ENCODE measurements around the gene ZNF423.

ZNF423 gene

GRCh38 chr16:49532873-49533272 is 323.0 kb downstream of the ZNF423 start:
- no peak for DNase-seq (ENCODE audit: low read depth, low spot score)

DNA sequence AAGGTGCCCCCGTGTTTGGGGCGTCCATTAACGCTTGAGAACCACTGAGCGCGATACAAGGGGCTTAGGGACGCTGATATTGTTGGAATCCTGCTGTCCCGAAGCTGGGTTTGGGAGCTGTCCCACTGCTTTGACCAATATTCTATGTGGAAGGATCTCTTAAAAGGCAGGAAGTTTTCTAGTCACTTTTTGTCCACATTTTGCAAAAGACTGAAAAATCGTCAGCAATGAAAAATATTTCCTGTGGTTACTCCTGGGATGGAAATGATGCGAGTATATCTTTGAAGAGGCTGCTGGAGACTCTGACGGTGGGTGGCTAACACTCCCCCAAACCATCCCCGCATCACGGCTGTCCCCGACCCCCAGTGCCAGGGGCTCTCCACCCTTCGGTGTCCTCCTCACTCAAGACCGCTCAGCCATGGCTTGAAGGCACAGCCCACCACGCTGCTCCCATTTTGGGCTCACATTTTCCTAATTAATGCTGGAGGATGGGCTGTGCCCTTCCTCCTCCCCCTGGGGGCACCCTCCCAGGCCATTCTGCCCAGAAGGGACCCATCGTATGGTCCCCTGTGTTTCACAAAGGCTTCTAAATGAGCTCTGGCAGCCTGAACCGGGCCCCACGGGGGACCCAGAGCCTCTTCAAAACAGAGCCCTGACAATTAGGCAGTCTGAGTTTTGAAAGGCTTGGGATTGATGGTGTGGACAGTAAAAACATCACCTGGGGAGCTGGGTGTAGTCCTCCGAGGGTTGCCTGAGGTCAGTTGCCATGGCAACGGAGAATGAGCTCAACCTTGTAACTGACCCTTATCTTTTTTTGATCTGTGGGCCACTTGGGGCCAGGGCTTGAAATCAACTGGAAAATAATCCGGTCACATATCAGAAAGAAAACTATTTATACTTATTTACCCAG is 323.7 kb downstream of the ZNF423 start:
- no peak for DNase-seq (ENCODE audit: low read depth, low spot score)

DNA sequence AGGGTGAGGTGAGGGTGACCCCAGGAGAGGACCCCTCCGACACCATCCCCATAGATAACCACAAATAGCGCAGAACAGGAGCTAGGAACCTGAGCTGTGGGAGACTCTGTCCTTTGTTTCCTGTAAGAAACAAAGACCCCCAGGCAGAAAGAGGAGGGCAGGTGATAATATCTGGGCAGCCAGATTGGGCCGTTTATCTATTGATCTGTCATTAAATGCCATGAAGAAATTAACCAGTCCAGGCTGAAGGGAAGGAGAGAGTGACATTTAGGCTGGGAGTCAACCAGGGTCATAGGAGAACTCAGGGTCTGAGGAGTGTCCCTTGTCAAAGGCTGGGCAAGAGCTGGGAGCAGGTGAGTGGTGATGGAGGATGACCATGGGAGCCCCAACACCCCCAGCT is 324.5 kb downstream of the ZNF423 start:
- DNase-seq (ENCODE audit: low read depth, low spot score), result no peak

DNA sequence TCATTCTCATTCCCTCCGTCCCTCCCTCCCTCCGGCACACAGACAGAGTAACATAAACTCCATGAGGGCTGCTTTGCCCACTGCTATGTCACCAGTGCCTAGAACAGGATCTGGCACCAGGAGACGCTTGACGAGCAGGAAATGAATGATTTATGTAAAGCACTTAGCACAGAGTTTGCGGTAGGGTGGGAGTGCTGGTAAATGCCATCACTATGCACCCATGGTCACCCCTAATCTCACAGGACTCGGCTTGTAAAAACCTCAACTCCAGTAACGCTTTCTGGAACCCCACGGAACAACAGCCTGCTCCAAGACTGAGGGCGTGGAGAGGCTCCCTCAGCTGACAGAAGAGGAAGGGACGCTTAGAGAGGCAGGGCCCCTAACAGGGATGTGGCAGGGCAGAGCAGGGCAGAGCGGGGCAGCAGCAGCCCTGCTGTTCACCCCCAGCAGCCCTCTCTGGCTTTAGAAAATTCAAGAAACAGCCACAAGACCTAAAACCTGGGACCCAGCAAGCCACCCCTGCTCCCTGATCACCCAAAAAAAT is 325.4 kb downstream of the ZNF423 start:
- no peak for DNase-seq (ENCODE audit: low read depth, low spot score)

DNA sequence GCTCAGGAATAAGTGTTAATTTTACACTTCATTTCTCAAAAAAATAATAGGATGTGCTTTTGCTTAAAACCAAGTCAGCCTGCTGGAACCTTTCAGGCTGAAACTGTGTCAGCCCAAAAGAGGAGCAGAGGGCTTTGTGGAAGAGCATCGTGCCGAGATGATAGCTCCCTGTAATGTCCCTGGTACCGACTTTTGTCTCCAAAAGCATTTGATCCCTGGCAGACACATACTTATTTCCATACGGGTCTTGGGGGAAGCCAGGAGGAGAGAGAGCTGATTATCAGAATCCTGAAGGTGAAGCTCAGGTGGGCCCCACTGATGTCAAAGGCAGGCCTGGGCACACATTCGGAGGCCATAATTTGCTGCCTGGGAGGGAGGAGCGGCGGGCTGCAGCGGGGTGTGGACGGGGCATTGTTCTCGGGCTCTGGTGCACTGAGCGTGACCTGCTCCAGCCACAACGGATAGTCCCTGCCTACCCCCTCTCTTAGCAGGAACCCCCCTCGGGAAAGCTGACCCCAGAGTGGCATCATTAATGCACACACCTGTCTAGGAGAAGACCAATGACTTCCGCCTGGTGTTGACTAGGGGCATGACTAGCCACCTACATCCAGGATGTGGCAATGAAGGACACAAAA is 326.4 kb downstream of the ZNF423 start:
- no peak for DNase-seq (ENCODE audit: low read depth, low spot score)

GRCh38 chr16:49528866-49529288 is 327.0 kb downstream of the ZNF423 start:
- DNase-seq (ENCODE audit: low read depth, low spot score), result no peak

DNA sequence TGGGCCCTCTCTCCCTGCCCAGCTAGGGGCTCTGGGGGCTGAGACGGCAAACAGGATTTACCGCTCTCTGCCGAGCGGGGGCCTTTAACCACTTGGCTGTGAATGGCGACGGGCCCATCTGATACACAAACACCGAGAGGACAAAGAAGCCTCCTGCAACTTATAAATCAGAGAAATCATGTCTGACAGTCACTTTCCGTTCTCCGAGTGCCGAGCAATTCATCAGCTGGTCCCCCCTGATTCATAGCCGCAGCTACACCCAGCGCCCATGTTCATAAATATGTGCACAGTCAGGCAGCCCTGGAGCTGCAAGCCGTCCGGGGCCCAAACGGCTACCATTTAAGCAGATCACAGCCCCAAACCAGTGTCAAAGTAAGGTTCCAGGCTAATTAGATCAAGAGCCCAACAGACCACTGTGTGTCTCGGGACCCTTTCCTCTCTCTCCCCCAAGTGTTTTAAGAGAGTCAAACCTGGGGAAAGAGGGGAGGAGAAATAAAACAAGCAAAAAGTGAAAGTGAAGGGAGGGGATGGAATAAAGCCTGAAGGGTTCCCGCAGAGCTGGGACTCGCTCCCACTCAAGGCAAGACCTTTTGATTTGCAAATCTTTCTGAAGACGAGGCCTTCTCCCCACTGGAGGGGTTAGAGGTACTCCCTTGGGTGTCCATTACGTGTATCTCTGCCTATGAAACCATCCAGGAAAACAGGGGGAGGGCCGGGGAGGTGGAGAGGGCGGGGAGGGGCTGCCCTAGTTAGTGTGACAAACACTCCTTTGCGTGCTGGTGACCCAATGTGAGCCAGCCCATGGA is 327.6 kb downstream of the ZNF423 start:
- no peak for DNase-seq (ENCODE audit: low read depth, low spot score)

- DNase-seq (ENCODE audit: low read depth, low spot score), result no peak
Observed at GRCh38 chr16:49527611-49528010, 328.3 kb downstream of the ZNF423 start.

DNA sequence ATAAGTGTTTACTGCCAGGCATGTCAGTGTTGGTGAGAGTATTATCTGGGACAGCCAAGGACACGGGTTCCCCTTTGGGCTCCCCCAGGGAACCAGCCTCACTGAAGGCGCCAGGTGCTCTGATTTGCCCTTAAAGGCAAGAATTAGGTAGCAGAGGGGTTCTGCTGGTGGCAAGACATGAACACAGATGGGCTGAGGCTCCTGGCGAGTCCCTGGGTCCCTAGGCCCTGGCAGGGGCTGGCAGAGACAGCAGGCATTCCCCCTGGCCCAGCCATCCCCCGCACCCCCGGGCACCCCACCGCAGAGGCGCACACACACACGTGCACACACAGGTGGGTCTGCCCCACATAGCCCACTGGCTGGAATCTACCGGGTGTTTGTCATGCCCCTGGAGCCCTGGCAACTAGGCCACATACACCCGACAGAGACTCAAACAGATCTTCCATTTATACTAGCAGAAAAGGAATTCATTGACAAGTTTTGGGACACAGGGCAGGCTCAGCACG is 329.0 kb downstream of the ZNF423 start:
- no peak for DNase-seq (ENCODE audit: low read depth, low spot score)

- DNase-seq (ENCODE audit: low read depth, low spot score), result no peak
Observed at GRCh38 chr16:49524947-49525315, 331.0 kb downstream of the ZNF423 start.

DNA sequence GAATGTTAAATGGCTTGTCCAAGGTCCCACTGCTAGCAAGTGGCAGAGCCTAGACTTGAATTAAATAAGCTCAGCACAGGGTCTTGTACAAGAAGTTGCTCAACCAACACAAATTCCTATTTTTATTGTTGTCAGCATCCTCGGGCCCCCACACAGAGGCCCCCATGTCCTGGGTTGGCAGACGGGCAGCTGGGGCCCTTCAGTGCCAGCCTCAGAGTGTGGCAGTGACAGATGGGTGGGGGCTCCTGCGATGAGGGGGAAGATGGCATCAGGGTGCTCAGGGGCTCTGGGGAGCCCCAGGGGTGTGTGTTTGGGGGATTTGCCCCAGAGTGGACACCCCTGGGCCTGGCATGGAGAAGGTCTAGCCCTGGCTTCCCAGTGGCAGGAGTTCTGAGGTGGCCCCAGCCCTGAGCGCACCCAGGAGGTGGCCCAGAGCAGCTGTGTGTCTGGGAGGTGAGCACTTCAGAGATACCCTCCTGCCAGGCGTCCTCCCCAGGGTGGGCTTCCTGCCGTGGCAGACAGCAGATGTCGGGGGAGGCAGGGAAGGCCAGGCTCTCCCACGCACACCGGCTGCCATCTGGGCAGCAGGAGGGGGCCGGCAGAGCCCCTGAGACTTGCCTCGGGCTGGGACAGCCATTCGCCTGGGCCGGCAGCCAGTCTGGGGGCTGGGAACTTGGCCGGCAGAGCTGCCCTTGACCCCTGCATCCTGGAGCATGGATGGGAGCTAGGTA is 331.5 kb downstream of the ZNF423 start:
- no peak for DNase-seq (ENCODE audit: low read depth, low spot score)

DNA sequence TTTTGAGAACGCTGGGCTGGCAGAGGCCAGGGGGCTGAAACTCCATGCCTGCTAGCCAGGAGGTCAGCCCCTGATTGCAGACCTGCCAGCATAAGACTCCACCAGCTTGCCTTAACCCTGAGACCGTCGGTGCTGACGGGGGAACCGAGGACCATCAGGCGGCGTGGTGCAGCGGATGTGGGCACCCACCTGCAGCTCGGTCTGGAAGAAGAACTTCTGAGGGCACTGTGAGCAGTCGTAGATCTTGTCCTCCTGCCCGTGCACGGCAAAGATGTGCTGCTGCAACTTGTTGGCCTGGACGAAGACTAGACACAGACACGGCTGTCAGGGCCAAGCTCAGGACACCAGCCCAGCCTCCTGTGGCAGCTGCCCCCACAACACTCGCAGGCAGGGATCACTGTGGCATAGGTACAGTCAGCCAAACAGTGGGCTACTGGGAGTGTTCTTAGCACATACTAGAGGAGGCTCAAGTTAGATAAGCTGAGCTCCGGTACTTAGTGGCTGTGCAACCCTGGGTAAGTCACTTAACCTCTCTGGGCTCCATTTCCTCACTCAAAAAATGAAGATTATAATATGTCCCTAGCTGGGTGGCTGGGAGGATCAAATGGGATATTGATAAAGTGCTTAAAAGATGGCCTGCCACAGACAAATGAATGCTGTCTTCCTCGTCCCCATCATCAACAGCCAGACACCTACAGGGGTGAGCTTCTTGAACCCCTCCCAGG is 332.3 kb downstream of the ZNF423 start:
- no peak for DNase-seq (ENCODE audit: low read depth, low spot score)

DNA sequence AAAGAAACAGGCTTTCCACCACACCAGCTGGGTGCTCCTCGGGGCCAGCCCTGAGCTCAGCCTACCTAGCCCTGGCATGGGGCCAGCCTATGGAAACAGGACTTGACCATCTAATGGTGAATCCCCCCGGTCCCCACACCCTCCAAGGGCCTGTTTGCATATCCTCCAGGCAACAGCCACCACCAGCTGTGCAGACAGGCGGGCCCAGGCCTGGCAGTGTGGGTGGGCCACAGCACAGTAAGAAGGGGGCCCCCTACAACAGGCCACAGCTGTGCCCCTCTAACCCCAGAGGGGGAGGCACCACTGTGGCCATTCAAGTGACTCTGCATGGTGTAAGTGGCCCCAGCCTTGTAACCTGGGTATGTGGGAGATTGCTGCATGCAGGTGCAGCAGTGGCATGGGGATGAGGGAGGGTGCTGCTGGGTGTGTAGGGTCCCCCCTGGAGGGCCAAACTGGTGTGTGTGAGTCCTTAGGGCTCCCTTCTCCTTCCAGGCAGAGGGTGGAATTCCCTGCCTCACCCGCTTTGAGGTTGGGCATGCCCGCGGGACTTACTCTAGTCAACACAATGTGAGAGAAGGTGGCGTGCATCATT is 334.1 kb downstream of the ZNF423 start:
- DNase-seq (ENCODE audit: low read depth, low spot score), result no peak

- DNase-seq (ENCODE audit: low read depth, low spot score), result no peak
Observed at GRCh38 chr16:49520492-49521038, 335.3 kb downstream of the ZNF423 start.

DNA sequence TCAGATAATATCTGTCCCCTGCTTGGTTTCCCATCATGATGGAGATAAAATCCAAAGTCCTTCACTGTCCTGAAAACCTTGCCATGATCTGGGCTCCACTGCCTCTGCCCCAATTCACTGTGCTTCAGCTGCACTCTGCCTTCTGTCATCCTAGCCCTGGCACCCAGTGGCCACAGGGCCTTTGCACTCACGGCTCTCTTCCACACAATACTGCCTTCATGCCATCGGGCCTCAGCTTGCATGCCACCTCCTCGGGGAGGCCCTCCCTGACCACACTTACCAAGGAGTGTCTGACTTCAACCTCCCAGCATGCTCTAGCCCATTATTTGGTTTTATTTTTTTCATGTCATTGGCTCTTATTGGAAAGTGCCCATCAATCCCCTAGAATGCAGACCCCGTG is 336.2 kb downstream of the ZNF423 start:
- no peak for DNase-seq (ENCODE audit: low read depth, low spot score)

DNA sequence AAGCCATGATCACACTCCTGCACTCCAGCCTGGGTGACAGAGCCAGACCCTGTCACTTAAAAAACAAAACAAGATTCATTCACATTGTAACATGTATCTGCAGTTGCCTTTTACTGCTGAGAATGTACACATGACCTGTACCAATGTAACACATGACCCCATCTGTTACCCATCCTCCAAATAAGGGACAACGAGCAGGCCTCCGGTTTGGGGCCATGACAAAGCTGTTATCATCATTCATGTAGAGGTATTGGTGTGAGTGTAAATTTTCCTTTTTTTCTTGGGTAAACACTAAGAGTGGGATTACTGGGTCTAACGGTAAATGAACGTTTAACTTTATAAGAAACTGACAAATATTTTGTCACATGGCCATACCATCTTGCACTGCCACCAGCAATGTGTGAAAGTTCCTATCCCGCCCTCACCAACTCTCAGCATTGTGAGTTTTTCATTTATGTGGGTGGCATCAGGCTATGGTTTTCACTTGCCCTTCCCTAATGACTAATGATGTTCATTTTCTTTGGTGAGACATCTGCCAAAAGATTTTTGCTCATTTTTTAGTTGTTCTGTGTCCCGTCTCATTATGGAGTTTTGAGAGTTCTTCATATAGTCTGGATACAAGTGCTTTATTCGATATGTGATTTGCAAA is 336.8 kb downstream of the ZNF423 start:
- DNase-seq (ENCODE audit: low read depth, low spot score), result no peak

DNA sequence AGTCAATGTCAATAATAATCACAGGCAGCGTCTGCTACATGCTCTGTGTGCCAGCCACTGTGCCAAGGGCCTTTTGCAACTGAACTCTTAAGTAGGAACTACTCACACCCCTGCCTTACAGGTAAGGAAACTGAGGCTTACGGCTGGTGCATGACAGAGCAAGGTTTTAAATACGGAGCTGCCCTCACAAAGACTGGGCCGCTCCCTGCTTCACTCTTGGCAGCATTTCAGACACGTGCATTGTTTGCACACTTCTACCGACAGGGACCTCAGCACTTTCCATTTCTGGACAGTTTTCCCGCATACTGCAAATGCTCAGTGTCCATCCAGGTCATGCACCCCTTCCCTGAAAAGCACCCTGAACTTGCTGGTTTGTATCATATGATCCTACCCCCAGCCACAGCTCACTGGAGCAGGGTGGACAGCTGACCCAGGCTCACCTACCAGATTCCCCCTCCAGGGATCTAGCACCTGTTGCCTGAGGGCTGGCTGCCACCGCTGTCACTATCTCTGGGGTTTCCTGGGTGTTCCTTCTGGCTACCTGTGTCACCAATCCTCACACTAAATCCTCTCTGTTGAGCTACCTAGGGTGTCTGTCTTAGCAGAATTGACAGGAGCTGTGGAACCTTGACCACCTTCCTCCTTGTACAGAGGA is 339.4 kb downstream of the ZNF423 start:
- DNase-seq (ENCODE audit: low read depth, low spot score), result no peak

DNA sequence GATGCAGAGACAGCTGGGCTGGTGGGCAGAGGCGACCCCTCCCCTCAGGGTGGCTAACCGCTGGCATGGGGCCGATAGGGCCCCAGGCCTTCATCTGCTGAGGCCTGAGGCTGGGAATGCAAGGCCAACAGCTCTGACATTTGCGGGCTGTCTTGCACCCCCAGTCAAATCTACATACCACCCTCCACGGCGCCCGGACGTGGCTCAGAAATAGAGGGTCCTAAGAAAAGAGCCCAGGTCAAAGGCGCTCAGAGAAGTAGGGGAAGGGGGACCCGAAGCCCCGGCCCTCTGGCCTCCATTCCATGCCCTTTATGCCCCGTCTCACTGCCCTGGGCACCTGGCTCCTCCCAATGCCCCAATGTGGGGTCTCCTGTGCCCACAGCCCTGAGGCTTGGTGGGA is 340.1 kb downstream of the ZNF423 start:
- DNase-seq (ENCODE audit: low read depth, low spot score), result no peak
